ENCODE results near the gene RUVBL2.

GRCh38 chr19:49016067-49016839 is 22.6 kb downstream of the RUVBL2 start:
- TF ChIP-seq, protein P1, sequence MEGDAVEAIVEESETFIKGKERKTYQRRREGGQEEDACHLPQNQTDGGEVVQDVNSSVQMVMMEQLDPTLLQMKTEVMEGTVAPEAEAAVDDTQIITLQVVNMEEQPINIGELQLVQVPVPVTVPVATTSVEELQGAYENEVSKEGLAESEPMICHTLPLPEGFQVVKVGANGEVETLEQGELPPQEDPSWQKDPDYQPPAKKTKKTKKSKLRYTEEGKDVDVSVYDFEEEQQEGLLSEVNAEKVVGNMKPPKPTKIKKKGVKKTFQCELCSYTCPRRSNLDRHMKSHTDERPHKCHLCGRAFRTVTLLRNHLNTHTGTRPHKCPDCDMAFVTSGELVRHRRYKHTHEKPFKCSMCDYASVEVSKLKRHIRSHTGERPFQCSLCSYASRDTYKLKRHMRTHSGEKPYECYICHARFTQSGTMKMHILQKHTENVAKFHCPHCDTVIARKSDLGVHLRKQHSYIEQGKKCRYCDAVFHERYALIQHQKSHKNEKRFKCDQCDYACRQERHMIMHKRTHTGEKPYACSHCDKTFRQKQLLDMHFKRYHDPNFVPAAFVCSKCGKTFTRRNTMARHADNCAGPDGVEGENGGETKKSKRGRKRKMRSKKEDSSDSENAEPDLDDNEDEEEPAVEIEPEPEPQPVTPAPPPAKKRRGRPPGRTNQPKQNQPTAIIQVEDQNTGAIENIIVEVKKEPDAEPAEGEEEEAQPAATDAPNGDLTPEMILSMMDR (IDR thresholded peaks at IDR 0.05) = no peak
- TF ChIP-seq POLR2AphosphoS5 (IDR thresholded peaks at IDR 0.05) = no peak
